WI38 (cell line): Measurements from ENCODE around the gene SPATA20.

ENCODE experiments used
- H3K4me3 ChIP-seq: 2 replicates; pipeline ENCODE4 v1.5.1; 2011; ENCODE audit warnings: low read depth, mild to moderate bottlenecking, control low read depth, low read length
- TF ChIP-seq, protein P1 (sequence below): IDR thresholded peaks from 2 replicates; pipeline ENCODE4 v1.5.1; 2012; ENCODE audit warnings: low read depth, mild to moderate bottlenecking, control low read depth, low read length

Gene SPATA20

DNA sequence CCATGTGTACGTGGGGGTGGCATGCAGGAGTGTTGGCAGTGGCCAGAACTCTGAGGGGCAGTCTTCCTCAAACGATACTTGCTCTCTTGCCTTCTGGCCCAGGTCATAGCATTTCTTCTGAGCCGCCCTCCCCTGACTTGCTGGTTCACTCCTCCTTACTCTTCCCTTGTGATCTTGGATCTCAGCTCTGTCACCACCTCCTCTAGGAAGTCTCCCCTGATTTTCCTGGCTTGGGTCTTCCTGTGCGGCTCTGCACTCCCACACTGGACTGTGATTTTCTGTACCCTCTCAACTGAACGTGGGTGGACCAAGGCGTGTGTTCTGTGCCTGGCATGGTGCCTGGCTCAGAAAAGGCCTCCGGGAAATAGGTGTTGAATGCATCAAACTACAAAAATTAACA, 11.6 kb upstream of the SPATA20 start:
- TF ChIP-seq, protein P1, sequence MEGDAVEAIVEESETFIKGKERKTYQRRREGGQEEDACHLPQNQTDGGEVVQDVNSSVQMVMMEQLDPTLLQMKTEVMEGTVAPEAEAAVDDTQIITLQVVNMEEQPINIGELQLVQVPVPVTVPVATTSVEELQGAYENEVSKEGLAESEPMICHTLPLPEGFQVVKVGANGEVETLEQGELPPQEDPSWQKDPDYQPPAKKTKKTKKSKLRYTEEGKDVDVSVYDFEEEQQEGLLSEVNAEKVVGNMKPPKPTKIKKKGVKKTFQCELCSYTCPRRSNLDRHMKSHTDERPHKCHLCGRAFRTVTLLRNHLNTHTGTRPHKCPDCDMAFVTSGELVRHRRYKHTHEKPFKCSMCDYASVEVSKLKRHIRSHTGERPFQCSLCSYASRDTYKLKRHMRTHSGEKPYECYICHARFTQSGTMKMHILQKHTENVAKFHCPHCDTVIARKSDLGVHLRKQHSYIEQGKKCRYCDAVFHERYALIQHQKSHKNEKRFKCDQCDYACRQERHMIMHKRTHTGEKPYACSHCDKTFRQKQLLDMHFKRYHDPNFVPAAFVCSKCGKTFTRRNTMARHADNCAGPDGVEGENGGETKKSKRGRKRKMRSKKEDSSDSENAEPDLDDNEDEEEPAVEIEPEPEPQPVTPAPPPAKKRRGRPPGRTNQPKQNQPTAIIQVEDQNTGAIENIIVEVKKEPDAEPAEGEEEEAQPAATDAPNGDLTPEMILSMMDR = no peak
- H3K4me3 ChIP-seq = no peak overlapping the region

DNA sequence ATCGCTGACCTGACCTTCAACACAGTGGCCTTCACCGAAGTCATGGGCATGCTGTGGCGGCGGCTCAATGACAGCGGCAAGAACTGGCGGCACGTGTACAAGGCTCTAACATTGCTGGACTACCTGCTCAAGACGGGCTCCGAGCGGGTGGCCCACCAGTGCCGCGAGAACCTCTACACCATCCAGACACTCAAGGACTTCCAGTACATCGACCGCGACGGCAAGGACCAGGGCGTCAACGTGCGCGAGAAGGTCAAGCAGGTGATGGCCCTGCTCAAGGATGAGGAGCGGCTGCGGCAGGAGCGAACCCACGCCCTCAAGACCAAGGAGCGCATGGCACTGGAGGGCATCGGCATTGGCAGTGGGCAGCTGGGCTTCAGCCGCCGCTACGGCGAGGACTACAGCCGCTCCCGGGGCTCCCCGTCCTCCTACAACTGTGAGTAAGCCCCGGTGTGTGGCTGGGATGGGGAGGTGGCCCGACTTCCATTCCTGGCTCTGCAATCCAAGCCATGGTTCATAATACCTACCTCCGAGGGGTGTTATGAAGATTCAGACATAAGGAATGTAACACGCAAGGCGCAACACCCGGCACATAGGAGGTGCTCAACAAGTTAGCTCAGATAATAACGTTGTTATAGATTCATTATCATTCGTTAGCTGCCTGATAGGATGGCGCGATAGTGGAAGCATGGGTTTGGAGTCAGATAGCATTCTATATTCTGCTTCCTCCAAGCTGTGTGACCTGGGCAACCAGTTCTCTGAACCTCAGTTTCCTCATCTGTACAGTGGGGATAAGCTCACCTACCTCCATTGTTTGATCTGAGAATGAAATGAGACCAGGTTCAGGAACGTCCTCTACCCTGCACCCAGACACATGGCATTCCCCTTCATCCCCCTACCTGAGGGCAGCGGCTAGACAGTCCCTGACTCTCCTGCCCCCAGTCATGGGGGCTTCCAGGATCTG, 10.0 kb upstream of the SPATA20 start:
- no peak overlapping the region for H3K4me3 ChIP-seq
- TF ChIP-seq, protein P1 = no peak

DNA sequence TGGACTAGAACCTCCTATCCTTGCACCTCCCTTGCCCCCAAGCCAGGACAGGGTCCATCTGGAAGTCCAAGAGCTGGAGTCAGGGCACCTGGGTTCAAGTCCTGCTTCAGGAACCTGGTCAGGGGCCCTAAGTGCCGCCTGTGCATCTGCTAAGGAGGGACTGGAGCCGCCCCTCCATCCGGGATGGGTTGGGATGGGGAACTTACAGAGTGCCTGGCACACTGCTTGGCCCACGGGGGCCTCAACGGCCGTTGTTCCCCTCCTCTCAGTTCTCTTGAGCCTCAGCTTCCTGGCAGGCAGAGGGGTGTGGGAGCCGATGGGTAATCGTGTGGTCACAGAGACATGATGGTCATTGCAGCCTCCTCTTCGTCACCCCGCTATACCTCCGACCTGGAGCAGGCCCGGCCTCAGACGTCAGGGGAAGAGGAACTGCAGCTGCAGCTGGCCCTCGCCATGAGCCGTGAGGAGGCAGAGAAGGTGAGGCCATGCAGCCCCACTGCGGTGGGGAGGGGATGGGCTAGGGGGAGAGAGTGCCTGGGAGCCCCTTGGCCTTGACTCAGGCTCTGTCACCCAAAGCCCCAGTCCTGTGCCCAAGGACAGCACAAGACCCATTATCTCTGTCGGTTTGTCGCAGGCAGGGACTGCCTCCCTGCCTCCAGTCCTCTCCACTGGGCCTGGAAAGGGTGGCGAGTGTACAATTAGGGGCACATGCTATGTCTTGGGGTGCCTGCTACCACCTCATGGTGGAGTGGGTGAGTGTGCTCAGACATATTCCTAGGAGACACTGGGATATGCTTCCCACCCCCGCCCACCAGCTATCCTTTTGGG, 9.0 kb upstream of the SPATA20 start:
- TF ChIP-seq, protein P1 = no peak
- H3K4me3 ChIP-seq = no peak overlapping the region

DNA sequence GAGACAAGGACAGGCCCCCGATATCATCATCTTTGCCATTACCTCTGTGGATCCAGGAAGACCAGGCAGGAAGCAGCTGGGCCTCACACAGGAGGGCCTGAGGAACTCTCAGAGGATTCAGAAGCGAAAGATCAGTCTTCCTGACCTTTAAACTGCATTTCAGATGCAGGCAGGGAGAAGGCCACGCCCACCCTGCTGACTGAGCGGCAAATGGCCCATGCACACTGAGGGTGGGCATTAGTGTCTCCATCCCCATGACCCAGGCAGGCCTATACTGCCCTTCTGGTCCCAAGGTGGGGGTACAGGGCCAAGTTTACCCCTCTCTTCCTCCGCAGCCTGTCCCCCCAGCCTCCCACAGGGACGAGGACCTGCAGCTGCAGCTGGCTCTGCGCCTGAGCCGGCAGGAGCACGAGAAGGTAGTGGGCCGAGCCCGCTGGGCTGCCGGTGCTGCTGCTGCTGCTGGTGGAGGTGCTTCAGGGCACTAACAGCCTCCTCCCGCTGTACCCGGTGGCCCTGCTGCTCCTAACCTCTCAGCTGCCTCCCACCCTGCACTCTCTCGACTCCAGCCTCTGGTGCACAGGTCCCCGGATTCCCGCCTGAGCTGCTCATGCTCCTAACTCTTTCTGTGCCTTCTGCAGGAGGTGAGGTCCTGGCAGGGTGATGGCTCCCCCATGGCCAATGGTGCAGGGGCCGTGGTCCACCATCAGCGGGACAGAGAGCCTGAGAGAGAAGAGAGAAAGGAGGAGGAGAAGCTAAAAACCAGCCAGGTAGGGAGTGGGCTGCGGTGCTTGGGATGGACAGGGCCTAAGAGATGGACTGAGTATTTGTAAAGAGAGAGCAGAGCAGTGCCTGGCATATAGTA, 8.2 kb upstream of the SPATA20 start:
- H3K4me3 ChIP-seq = no peak overlapping the region
- TF ChIP-seq, protein P1 = no peak

DNA sequence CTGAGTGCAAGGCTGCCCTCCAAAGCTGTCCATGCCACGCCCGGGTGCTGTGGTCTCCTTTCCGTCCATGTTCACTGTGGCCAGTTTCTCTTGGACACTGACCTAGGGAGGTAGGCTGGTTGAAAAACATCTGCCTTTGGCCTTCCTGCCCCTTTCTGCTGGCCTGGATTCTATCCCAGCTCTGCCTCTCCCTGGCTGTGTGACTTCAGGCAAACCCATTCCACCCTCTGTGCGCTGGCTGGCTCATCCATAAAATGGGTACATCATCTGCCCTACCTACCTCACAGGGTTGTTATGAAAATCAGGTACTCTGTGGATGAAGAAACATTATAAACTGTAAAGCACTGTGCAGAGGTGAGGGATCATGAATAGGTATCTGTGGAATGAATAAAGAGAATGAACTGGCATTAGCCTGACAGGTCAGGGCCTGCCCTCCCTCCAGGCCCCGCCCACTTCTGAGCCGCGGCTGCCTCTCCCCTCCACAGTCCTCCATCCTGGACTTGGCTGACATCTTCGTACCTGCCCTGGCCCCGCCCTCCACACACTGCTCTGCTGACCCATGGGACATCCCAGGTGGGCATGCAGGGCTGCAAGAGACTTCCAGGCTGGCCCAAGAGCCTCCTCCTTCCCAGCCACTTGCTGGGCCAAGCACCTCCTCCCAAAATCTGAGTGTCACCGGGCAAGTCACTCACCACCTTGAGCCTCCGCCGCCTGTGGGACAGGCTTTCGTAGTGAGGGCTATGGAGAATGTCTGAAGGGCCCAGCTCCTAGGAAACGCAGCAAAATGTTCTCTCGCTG, 7.0 kb upstream of the SPATA20 start:
- TF ChIP-seq, protein P1 = no peak
- H3K4me3 ChIP-seq = no peak overlapping the region
